Measurements from ENCODE around the gene ZFR2.
"Not testable (repeated sequence)": the region's sequence is repeated elsewhere in the genome, so short reads cannot be mapped to it uniquely, and the experiment has no call there.

Gene ZFR2

GRCh38 chr19:3816148-3816547 is 52.7 kb downstream of the ZFR2 start:
- H3K4me1 ChIP-seq (ENCODE audit: control insufficient read depth, insufficient read depth, low read depth, low read length); H2BK5ac ChIP-seq (ENCODE audit: low read depth, low read length, poor library complexity, severe bottlenecking); H3K9me3 ChIP-seq (ENCODE audit: control insufficient read depth, low read length); H3K4me2 ChIP-seq (ENCODE audit: low read length, poor library complexity, severe bottlenecking); H2BK12ac ChIP-seq (ENCODE audit: low read length in 2 of 2); H3K36me3 ChIP-seq (ENCODE audit: control insufficient read depth in 1 of 2, insufficient read depth in 2 of 2, low read depth in 1 of 2, low read length in 2 of 2); DNase-seq; H3K23ac ChIP-seq (ENCODE audit: low read length in 2 of 2); H2BK120ac ChIP-seq (ENCODE audit: low read depth, low read length); H2AK5ac ChIP-seq (ENCODE audit: low read length, severe bottlenecking); H3K27ac ChIP-seq (ENCODE audit: low read length, poor library complexity, severe bottlenecking); H4K91ac ChIP-seq (ENCODE audit: low read length); H3K4me3 ChIP-seq (ENCODE audit: insufficient read depth in 1 of 2, low read depth in 1 of 2, low read length in 2 of 2); H3K18ac ChIP-seq (ENCODE audit: low read depth in 1 of 2, low read length in 2 of 2); H2AFZ ChIP-seq (ENCODE audit: low read depth, low read length); H4K8ac ChIP-seq (ENCODE audit: low read length); H3K4ac ChIP-seq (ENCODE audit: low read depth in 1 of 2, low read length in 2 of 2); H3K14ac ChIP-seq (ENCODE audit: low read length in 2 of 2); H2BK15ac ChIP-seq (ENCODE audit: low read depth, poor library complexity, severe bottlenecking); H3K79me1 ChIP-seq (replicated peaks; ENCODE audit: low read length, poor library complexity, severe bottlenecking); H3K9ac ChIP-seq (ENCODE audit: low read length): not testable (repeated sequence)
- 89% methylated on average over 9 of the region's 9 CpGs for WGBS
- peaks cover 5 to 43% of the 10 kb centered on the region in 2 experiments for H3K27me3 ChIP-seq (ENCODE audit: control insufficient read depth in 1 of 2, insufficient read depth in 1 of 2, low read length in 2 of 2)

- Histone ChIP-seq H3K23ac (ENCODE audit: low read length in 2 of 2) (no peak overlapping the region), H4K8ac (ENCODE audit: low read length) (no peak overlapping the region), H2BK15ac (ENCODE audit: low read depth, poor library complexity, severe bottlenecking) (no peak overlapping the region), H3K4me2 (ENCODE audit: low read length, poor library complexity, severe bottlenecking) (no peak overlapping the region), H3K4me3 (ENCODE audit: insufficient read depth in 1 of 2, low read depth in 1 of 2, low read length in 2 of 2) (no peak overlapping the region), H2AK5ac (ENCODE audit: low read length, severe bottlenecking) (no peak overlapping the region), H3K14ac (ENCODE audit: low read length in 2 of 2) (no peak overlapping the region), H3K27ac (ENCODE audit: low read length, poor library complexity, severe bottlenecking) (no peak overlapping the region), H2BK120ac (ENCODE audit: low read depth, low read length) (no peak overlapping the region), H3K36me3 (ENCODE audit: control insufficient read depth in 1 of 2, insufficient read depth in 2 of 2, low read depth in 1 of 2, low read length in 2 of 2) (no peaks in the 10 kb centered on the region), H3K9me3 (ENCODE audit: control insufficient read depth, low read length) (no peaks in the 10 kb centered on the region), H3K79me1 (replicated peaks; ENCODE audit: low read length, poor library complexity, severe bottlenecking) (no peaks in the 10 kb centered on the region), H2BK5ac (ENCODE audit: low read depth, low read length, poor library complexity, severe bottlenecking) (no peak overlapping the region), H3K4ac (ENCODE audit: low read depth in 1 of 2, low read length in 2 of 2) (no peak overlapping the region), H2AFZ (ENCODE audit: low read depth, low read length) (no peak overlapping the region), H3K27me3 (ENCODE audit: control insufficient read depth in 1 of 2, insufficient read depth in 1 of 2, low read length in 2 of 2) (peaks cover 5 to 43% of the 10 kb centered on the region in 2 experiments), H2BK12ac (ENCODE audit: low read length in 2 of 2) (no peak overlapping the region), H3K4me1 (ENCODE audit: control insufficient read depth, insufficient read depth, low read depth, low read length) (no peaks in the 10 kb centered on the region), H3K18ac (ENCODE audit: low read depth in 1 of 2, low read length in 2 of 2) (no peak overlapping the region), H3K9ac (ENCODE audit: low read length) (no peak overlapping the region), H4K91ac (ENCODE audit: low read length) (no peak overlapping the region)
- DNase-seq, result no peak
- 81% methylated on average over 4 of the region's 4 CpGs for WGBS
Observed at GRCh38 chr19:3814648-3815047, 54.2 kb downstream of the ZFR2 start.

- Histone ChIP-seq H3K18ac (ENCODE audit: low read depth in 1 of 2, low read length in 2 of 2) (no peak overlapping the region), H2BK120ac (ENCODE audit: low read depth, low read length) (no peak overlapping the region), H3K36me3 (ENCODE audit: control insufficient read depth in 1 of 2, insufficient read depth in 2 of 2, low read depth in 1 of 2, low read length in 2 of 2) (no peaks in the 10 kb centered on the region), H3K27ac (ENCODE audit: low read length, poor library complexity, severe bottlenecking) (no peak overlapping the region), H3K79me1 (replicated peaks; ENCODE audit: low read length, poor library complexity, severe bottlenecking) (no peaks in the 10 kb centered on the region), H3K14ac (ENCODE audit: low read length in 2 of 2) (no peak overlapping the region), H3K4me2 (ENCODE audit: low read length, poor library complexity, severe bottlenecking) (no peak overlapping the region), H3K23ac (ENCODE audit: low read length in 2 of 2) (no peak overlapping the region), H3K9ac (ENCODE audit: low read length) (no peak overlapping the region), H3K9me3 (ENCODE audit: control insufficient read depth, low read length) (no peaks in the 10 kb centered on the region), H2AK5ac (ENCODE audit: low read length, severe bottlenecking) (no peak overlapping the region), H2AFZ (ENCODE audit: low read depth, low read length) (no peak overlapping the region), H4K8ac (ENCODE audit: low read length) (no peak overlapping the region), H4K91ac (ENCODE audit: low read length) (no peak overlapping the region), H3K4me1 (ENCODE audit: control insufficient read depth, insufficient read depth, low read depth, low read length) (no peaks in the 10 kb centered on the region), H2BK15ac (ENCODE audit: low read depth, poor library complexity, severe bottlenecking) (no peak overlapping the region), H3K4ac (ENCODE audit: low read depth in 1 of 2, low read length in 2 of 2) (no peak overlapping the region), H3K27me3 (ENCODE audit: control insufficient read depth in 1 of 2, insufficient read depth in 1 of 2, low read length in 2 of 2) (peaks cover 3 to 43% of the 10 kb centered on the region in 2 experiments), H3K4me3 (ENCODE audit: insufficient read depth in 1 of 2, low read depth in 1 of 2, low read length in 2 of 2) (no peak overlapping the region), H2BK5ac (ENCODE audit: low read depth, low read length, poor library complexity, severe bottlenecking) (no peak overlapping the region), H2BK12ac (ENCODE audit: low read length in 2 of 2) (no peak overlapping the region)
- 84% methylated on average over 20 of the region's 22 CpGs for WGBS
- no peak for DNase-seq
Observed at GRCh38 chr19:3813473-3814392, 55.1 kb downstream of the ZFR2 start.

- Histone ChIP-seq H4K91ac (ENCODE audit: low read length) (no peak overlapping the region), H2BK15ac (ENCODE audit: low read depth, poor library complexity, severe bottlenecking) (no peak overlapping the region), H3K18ac (ENCODE audit: low read depth in 1 of 2, low read length in 2 of 2) (no peak overlapping the region), H3K79me1 (replicated peaks; ENCODE audit: low read length, poor library complexity, severe bottlenecking) (no peaks in the 10 kb centered on the region), H3K27ac (ENCODE audit: low read length, poor library complexity, severe bottlenecking) (no peak overlapping the region), H3K14ac (ENCODE audit: low read length in 2 of 2) (no peak overlapping the region), H3K27me3 (ENCODE audit: control insufficient read depth in 1 of 2, insufficient read depth in 1 of 2, low read length in 2 of 2) (peaks cover 0 to 29% of the 10 kb centered on the region in 2 experiments), H2BK120ac (ENCODE audit: low read depth, low read length) (no peak overlapping the region), H3K9ac (ENCODE audit: low read length) (no peak overlapping the region), H3K4me1 (ENCODE audit: control insufficient read depth, insufficient read depth, low read depth, low read length) (peaks cover 4% of the 10 kb centered on the region), H3K4me2 (ENCODE audit: low read length, poor library complexity, severe bottlenecking) (no peak overlapping the region), H2AFZ (ENCODE audit: low read depth, low read length) (no peak overlapping the region), H2AK5ac (ENCODE audit: low read length, severe bottlenecking) (no peak overlapping the region), H3K9me3 (ENCODE audit: control insufficient read depth, low read length) (no peaks in the 10 kb centered on the region), H4K8ac (ENCODE audit: low read length) (no peak overlapping the region), H3K4me3 (ENCODE audit: insufficient read depth in 1 of 2, low read depth in 1 of 2, low read length in 2 of 2) (no peak overlapping the region), H3K23ac (ENCODE audit: low read length in 2 of 2) (no peak overlapping the region), H3K4ac (ENCODE audit: low read depth in 1 of 2, low read length in 2 of 2) (no peak overlapping the region), H2BK5ac (ENCODE audit: low read depth, low read length, poor library complexity, severe bottlenecking) (no peak overlapping the region), H3K36me3 (ENCODE audit: control insufficient read depth in 1 of 2, insufficient read depth in 2 of 2, low read depth in 1 of 2, low read length in 2 of 2) (peaks cover 0 to 4% of the 10 kb centered on the region in 2 experiments), H2BK12ac (ENCODE audit: low read length in 2 of 2) (no peak overlapping the region)
- 90% methylated on average over 35 of the region's 38 CpGs for WGBS
- DNase-seq, result no peak
Observed at GRCh38 chr19:3810708-3811355, 58.0 kb downstream of the ZFR2 start.

Measured in mesenchymal stem cell (in vitro differentiated cells and primary cell).